Nephron progenitor cell (in vitro differentiated cells): ENCODE results near the gene RIT1.

Source experiments
- DNase-seq: peaks from one replicate; pipeline ENCODE4 v3.0.0; 2021
- H3K27ac Mint-ChIP-seq: 2 replicates; pipeline ENCODE4 v1.8.0; 2021; ENCODE audit warnings: mild to moderate bottlenecking, moderate library complexity, mixed read lengths
- H3K27me3 Mint-ChIP-seq: 2 replicates; pipeline ENCODE4 v1.8.0; 2021; ENCODE audit warnings: mild to moderate bottlenecking, low read depth, mixed read lengths; ENCODE audit not compliant: poor library complexity
- H3K36me3 Mint-ChIP-seq: 2 replicates; pipeline ENCODE4 v1.8.0; 2021; ENCODE audit warnings: low read depth, mixed read lengths
- H3K4me1 Mint-ChIP-seq: 2 replicates; pipeline ENCODE4 v1.8.0; 2021; ENCODE audit warnings: mixed read lengths
- H3K4me3 Mint-ChIP-seq: 2 replicates; pipeline ENCODE4 v1.8.0; 2021; ENCODE audit warnings: mild to moderate bottlenecking, moderate library complexity, mixed read lengths
- H3K9me3 Mint-ChIP-seq: 2 replicates; pipeline ENCODE4 v1.8.0; 2021; ENCODE audit warnings: mild to moderate bottlenecking, moderate library complexity, mixed read lengths
- CTCF ChIP-seq: fragments of 200-600 bp; sonication (generic); IDR thresholded peaks from 2 replicates; pipeline ENCODE4 v1.5.0; 2021; ENCODE audit warnings: antibody characterized with exemption

Gene RIT1

GRCh38 chr1:155859881-155860871 lies 51.0 kb downstream of the RIT1 start:
- TF ChIP-seq CTCF, result no peak
- Mint-ChIP-seq H3K36me3 (peaks cover 2% of the 10 kb centered on the region), H3K4me3 (peak overlapping the region; percentile 82), H3K9me3 (no peaks in the 10 kb centered on the region), H3K27ac (peak overlapping the region; percentile 87), H3K27me3 (peaks cover 26% of the 10 kb centered on the region), H3K4me1 (peaks cover 32% of the 10 kb centered on the region)
- peak; percentile 54 for DNase-seq

DNA sequence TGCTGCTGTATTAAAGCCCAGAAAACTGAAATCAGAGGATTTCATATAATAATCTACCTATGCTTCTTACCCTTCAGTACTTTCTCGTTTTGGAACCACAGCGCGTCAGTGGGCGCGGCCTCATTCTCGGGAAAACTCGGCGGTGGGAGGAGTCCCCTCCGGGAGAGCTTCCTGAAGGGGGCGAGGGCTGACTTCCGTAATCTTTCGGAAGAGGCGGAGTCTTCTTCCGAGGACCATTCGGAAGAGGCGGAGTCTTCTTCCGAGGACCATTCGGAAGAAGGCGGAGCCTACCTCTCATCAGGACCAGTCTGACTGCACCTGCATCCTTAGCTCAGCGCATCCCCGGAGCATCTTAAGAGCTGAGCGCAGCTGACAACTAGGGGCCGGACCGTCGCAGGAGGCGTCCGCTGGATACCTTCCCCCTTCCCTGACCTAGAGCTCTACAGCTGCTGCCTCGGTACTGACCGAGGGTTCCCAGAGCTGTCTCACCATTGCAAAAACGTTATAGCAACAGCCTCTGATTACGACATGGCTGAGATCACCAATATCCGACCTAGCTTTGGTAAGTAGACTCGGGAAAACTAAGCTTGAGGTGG lies 51.8 kb downstream of the RIT1 start, which contains the start of gene SYT11:
Gene SYT11, plus strand, starts transcription at position 334 of the 596 bp plus-strand sequence. Its CDS starts 195 bp downstream, at position 529.
- Mint-ChIP-seq H3K9me3 (no peaks in the 10 kb centered on the region), H3K4me1 (peaks cover 32% of the 10 kb centered on the region), H3K27ac (peak within 1 kb of the TSS; percentile 87), H3K4me3 (peak within 1 kb of the TSS; percentile 100), H3K27me3 (peaks cover 26% of the 10 kb centered on the region), H3K36me3 (peaks cover 9% of the 10 kb centered on the region)
- no peak for TF ChIP-seq CTCF
- peak; percentile 93 for DNase-seq

DNA sequence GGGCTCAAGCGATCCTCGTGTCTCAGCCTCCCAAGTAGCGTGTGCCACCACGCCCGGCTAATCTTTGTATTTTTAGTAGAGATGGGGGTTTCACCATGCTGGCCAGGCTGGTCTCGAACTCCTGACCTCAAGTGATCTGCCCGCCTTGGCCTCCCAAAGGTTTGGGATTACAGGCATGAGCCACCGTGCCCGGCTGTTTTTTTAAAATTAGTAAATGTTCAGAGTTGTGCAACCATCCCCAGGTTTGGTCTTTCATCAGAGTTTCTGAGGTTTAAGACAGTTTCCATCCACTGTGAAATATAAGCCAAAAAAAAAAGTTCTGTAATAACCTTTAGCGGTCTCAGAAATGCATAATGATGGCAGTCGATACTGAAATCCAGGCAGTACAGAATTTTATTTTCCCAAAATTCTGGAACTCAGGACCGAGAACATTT lies 52.3 kb downstream of the RIT1 start:
- H3K27me3 Mint-ChIP-seq, result peaks cover 22% of the 10 kb centered on the region
- DNase-seq, result no peak
- H3K9me3 Mint-ChIP-seq, result no peaks in the 10 kb centered on the region
- H3K4me3 Mint-ChIP-seq, result peak overlapping the region; percentile 82
- H3K4me1 Mint-ChIP-seq, result peaks cover 32% of the 10 kb centered on the region
- no peak for TF ChIP-seq CTCF
- peaks cover 14% of the 10 kb centered on the region for H3K36me3 Mint-ChIP-seq
- no peak overlapping the region for H3K27ac Mint-ChIP-seq

DNA sequence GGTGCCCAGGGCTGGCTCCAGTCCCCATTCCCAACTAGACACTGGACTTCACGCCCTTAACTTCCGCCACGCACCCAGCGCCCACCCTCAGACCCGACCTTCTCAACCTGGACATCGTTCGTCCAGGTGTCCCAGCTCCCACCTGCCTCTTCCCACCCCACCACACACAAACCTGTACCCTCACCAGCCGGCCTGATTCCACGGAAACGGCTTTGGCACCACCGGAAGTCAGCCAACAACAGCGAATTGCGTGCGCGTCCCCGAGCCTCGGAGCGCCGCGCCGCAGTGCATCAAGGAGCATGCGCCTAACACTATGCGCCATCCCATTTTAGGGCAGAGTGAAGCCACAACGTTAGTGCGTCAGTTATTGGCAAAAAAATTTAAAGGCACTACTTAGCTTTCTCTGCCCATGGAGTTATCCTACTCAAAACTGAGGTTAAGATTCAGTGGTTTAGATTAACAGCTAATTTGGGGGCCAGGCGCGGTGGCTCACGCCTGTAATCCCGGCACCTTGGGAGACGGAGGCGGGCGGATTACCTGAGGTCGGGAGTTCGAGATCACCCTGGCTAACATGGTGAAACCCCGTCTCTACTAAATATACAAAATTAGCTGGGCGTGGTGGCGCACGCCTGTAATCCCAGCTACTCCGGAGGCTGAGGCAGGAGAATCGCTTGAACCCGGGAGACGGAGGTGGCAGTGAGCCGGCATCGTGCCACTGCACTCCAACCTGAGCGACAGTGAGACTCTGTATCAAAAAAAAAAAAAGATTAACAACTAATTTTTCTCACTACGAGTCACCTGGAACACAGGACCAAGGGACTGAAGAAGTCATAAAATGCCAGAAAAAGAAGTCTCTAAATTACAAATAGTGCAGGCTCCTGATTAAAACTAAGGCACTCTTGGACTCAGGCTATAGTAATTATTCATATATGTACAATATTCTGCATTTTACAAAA lies 53.9 kb downstream of the RIT1 start, which contains the start of gene GON4L:
Gene GON4L, minus strand, starts transcription at position 240 of the 956 bp plus-strand sequence. CDS start 3,434 bp downstream, outside the sequence.
- peaks cover 30% of the 10 kb centered on the region for H3K36me3 Mint-ChIP-seq
- H3K4me1 Mint-ChIP-seq, result peaks cover 27% of the 10 kb centered on the region
- H3K9me3 Mint-ChIP-seq, result no peaks in the 10 kb centered on the region
- DNase-seq, result peak; percentile 80
- peaks cover 18% of the 10 kb centered on the region for H3K27me3 Mint-ChIP-seq
- H3K4me3 Mint-ChIP-seq, result peak within 1 kb of the TSS; percentile 100
- H3K27ac Mint-ChIP-seq, result peak within 1 kb of the TSS; percentile 98
- TF ChIP-seq CTCF, result no peak

DNA sequence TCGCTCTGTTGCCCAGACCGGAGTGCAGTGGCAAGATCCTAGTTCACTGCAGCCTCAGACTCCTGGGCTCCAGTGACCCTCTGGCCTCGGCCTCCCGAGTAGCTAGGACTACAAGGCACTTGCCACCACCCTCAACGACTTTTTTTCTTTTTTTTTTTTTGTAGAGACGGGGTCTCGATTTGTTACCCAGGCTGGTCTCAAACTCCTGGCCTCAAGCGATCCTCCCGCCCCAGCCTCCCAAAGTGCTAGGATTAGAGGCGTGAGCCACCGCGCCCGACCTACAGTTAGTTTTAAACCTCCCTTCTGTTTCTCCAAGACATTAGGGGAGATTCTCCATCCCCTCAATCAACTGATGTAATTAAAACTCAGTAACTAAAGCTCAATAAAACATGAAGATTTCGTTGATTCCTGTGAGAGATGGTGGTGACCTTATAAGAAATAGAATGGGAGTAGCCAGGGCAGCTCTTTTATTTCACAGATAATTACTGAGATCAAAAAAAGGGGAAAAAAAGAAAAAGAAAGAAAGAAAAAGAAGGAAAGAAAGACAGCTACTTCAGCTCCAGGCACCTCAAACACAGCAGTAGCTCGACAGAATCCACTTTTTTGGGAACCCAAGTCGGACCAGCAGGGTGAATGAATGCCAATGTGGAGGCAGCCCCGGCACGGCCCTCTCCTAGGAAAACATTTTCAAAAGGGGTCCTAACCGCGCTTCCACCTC lies 54.7 kb downstream of the RIT1 start:
- no peak for TF ChIP-seq CTCF
- peaks cover 10% of the 10 kb centered on the region for H3K27me3 Mint-ChIP-seq
- peaks cover 38% of the 10 kb centered on the region for H3K36me3 Mint-ChIP-seq
- H3K9me3 Mint-ChIP-seq, result no peaks in the 10 kb centered on the region
- no peak for DNase-seq
- H3K4me3 Mint-ChIP-seq, result peak overlapping the region; percentile 100
- H3K4me1 Mint-ChIP-seq, result peaks cover 24% of the 10 kb centered on the region
- peak overlapping the region; percentile 98 for H3K27ac Mint-ChIP-seq
